IPS DF 6.9 (cell line): ENCODE results near the gene MEGF11.
"Not testable (repeated sequence)": the region's sequence is repeated elsewhere in the genome, so short reads cannot be mapped to it uniquely, and the experiment has no call there.

Experiments
- DNase-seq: peaks from one replicate; pipeline ENCODE4 v3.0.0-alpha.2; 2013; ENCODE audit warnings: low read depth, low spot score
- H3K27ac ChIP-seq: one replicate; pipeline ENCODE4 v1.5.1; 2013; ENCODE audit warnings: low read length, control low read depth
- H3K27me3 ChIP-seq: 2 replicates; pipeline ENCODE4 v1.6.1; 2013; ENCODE audit warnings: mild to moderate bottlenecking, low read length; ENCODE audit not compliant: control insufficient read depth, insufficient read depth
- H3K36me3 ChIP-seq: 2 replicates; pipeline ENCODE4 v1.6.1; 2013; ENCODE audit warnings: low read length; ENCODE audit not compliant: control insufficient read depth, insufficient read depth
- H3K4me1 ChIP-seq: 2 replicates; pipeline ENCODE4 v1.6.1; 2013; ENCODE audit warnings: low read length; ENCODE audit not compliant: control insufficient read depth, insufficient read depth
- H3K4me3 ChIP-seq: 2 replicates; pipeline ENCODE4 v1.5.1; 2013; ENCODE audit warnings: mild to moderate bottlenecking, low read length
- H3K9me3 ChIP-seq: 2 replicates; pipeline ENCODE4 v1.6.1; 2013; ENCODE audit warnings: low read length, inconsistent platforms; ENCODE audit not compliant: control insufficient read depth, insufficient read depth
- WGBS: extraction: QIAGEN DNeasy Blood & Tissue Kit; methylation state at CpG from one replicate; pipeline ENCODE4 v1.1.7; 2013; ENCODE audit warnings: mixed read lengths, missing lambda C conversion rate; ENCODE audit not compliant: insufficient read length, insufficient coverage; 5-methylcytosine and 5-hydroxymethylcytosine counted together

The MEGF11 gene

GRCh38 chr15:66006986-66007385 is 246.6 kb downstream of the MEGF11 start:
- Histone ChIP-seq H3K36me3 (no peaks in the 10 kb centered on the region), H3K4me1 (no peaks in the 10 kb centered on the region; the same call in 1 of the 2 replicates), H3K9me3 (no peaks in the 10 kb centered on the region), H3K4me3 (no peak overlapping the region), H3K27ac (no peak overlapping the region), H3K27me3 (no peaks in the 10 kb centered on the region)
- DNase-seq, result no peak
- WGBS, result no CpG with 5 or more reads among the region's 7 CpGs

DNA sequence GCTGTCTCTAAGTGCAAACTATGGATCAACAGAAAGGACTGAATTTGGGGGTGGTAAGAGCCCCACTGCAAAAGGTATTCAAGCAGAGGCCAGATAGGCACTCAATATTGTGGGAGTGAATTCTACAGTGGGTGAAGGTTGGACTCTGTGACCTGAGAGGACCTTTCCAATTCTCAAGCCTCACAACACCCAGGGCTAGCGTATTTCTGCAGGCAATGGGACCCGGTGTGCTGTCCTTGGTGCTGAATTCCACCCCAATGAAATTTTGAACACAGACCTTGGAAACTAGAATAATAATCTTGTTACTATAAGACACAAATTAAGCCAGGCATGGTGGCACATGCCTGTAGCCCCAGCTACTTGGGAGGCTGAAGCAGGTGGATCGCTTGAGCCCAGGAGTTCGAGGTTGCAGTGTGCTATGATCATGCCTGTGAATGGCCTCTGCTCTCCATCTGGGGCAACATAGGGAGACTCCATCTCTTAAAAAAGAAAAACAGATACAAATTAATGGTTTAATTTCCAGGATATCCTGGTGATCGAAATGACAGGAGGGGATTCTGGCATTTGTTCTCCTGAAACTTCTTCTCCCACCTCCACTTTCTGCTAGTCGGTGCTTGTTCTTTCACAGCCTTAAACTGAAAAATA is 248.8 kb downstream of the MEGF11 start:
- H3K4me1 ChIP-seq, result peaks cover 1% of the 10 kb centered on the region
- no peak overlapping the region for H3K4me3 ChIP-seq
- H3K9me3 ChIP-seq, result no peaks in the 10 kb centered on the region
- no CpG with 5 or more reads among the region's 6 CpGs for WGBS
- DNase-seq, result no peak
- H3K27me3 ChIP-seq, result no peaks in the 10 kb centered on the region
- H3K36me3 ChIP-seq, result no peaks in the 10 kb centered on the region
- H3K27ac ChIP-seq, result no peak overlapping the region

GRCh38 chr15:66003129-66003528 is 250.4 kb downstream of the MEGF11 start:
- H3K4me3 ChIP-seq, H3K36me3 ChIP-seq, DNase-seq, H3K27me3 ChIP-seq, H3K27ac ChIP-seq, H3K9me3 ChIP-seq, H3K4me1 ChIP-seq: not testable (repeated sequence)
- no CpG with 5 or more reads among the region's 4 CpGs for WGBS

- no peak for DNase-seq
- Histone ChIP-seq H3K4me1 (peaks cover 1% of the 10 kb centered on the region), H3K9me3 (no peaks in the 10 kb centered on the region), H3K27ac (no peak overlapping the region), H3K27me3 (no peaks in the 10 kb centered on the region), H3K4me3 (no peak overlapping the region), H3K36me3 (no peaks in the 10 kb centered on the region)
- no CpG with 5 or more reads among the region's 8 CpGs for WGBS
Measured at GRCh38 chr15:66001717-66002426, 251.7 kb downstream of the MEGF11 start.

- WGBS, result no CpG with 5 or more reads among the region's 5 CpGs
Measured at GRCh38 chr15:66001042-66001441, 252.5 kb downstream of the MEGF11 start.

DNA sequence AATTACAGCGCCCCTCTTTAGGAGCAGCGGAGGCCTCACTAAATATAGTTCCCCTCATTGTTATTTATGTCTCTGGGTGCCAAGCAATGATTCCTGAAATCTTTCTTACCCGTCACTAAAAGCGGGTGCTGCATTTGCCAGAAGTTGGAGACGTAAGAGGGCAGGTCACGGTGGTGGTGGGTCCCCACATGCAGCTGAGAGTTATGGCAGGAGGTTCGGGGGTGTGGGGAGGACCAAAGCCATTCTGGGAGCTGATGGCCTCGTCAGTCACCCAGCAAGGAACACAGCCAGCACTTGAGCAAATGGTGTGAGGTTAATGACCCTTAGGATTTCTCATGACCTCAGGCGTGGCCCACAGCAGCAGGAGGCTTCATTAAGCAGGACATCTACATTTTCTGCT is 255.1 kb downstream of the MEGF11 start:
- Histone ChIP-seq H3K4me3 (no peak overlapping the region), H3K27me3 (no peaks in the 10 kb centered on the region), H3K27ac (no peak overlapping the region), H3K4me1 (peaks cover 1% of the 10 kb centered on the region), H3K36me3 (no peaks in the 10 kb centered on the region), H3K9me3 (no peaks in the 10 kb centered on the region)
- WGBS, result no CpG with 5 or more reads among the region's 9 CpGs
- no peak for DNase-seq

More at GRCh38 chr15:66001042-66001441, 252.5 kb downstream of the MEGF11 start:
- no peaks in the 10 kb centered on the region for H3K27me3 ChIP-seq
- peaks cover 1% of the 10 kb centered on the region for H3K4me1 ChIP-seq
- no peaks in the 10 kb centered on the region for H3K36me3 ChIP-seq
- no peak for DNase-seq
- H3K4me3 ChIP-seq, result no peak overlapping the region
- no peaks in the 10 kb centered on the region for H3K9me3 ChIP-seq
- no peak overlapping the region for H3K27ac ChIP-seq

DNA sequence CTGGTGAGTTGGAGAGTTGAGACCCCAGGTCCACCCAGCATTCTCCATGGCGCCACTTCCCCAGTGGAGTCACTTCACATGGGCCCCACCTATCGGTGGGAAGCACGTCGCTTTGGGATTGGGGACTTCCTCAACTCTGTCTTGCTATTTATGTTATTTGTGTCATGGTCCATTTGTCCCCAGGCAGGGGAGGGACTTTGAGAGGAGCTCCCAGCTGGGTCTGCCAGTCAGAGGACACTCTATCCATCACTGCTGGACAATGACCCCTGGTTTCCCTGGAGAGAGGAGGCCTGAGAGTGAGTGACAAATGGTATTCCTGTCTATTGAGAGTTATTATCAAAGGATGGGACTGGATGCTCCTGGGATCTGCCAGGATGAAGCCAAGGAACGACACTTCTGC is 256.6 kb downstream of the MEGF11 start:
- Histone ChIP-seq H3K36me3 (no peaks in the 10 kb centered on the region), H3K9me3 (no peaks in the 10 kb centered on the region), H3K4me3 (no peak overlapping the region), H3K27me3 (no peaks in the 10 kb centered on the region), H3K4me1 (peaks cover 4% of the 10 kb centered on the region; the same call in 1 of the 2 replicates), H3K27ac (no peak overlapping the region)
- no CpG with 5 or more reads among the region's 5 CpGs for WGBS
- no peak for DNase-seq

DNA sequence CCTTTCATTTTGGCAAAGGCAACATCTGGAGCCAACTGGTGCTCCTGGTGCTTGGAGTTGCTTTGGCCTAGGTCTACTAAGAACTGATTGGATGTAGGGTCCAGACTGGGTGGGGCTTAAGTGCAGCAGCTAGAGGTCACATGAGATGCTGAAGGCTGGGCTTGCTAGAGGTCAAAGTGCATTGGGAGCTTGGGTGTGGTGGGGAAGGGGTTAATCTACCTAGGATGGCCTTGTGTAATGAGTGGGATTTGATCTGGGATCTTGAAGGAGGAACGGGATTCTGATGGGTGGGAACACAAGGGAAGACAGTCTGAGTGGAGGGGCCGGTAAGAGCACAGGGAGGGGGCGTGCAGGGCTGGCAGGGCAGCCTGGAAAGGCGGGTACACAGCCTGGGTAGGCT is 258.7 kb downstream of the MEGF11 start:
- Histone ChIP-seq H3K27me3 (no peaks in the 10 kb centered on the region), H3K9me3 (no peaks in the 10 kb centered on the region), H3K27ac (no peak overlapping the region), H3K4me1 (peaks cover 3% of the 10 kb centered on the region; the same call in 1 of the 2 replicates), H3K4me3 (no peak overlapping the region), H3K36me3 (no peaks in the 10 kb centered on the region)
- DNase-seq, result no peak
- no CpG with 5 or more reads among the region's 4 CpGs for WGBS

DNA sequence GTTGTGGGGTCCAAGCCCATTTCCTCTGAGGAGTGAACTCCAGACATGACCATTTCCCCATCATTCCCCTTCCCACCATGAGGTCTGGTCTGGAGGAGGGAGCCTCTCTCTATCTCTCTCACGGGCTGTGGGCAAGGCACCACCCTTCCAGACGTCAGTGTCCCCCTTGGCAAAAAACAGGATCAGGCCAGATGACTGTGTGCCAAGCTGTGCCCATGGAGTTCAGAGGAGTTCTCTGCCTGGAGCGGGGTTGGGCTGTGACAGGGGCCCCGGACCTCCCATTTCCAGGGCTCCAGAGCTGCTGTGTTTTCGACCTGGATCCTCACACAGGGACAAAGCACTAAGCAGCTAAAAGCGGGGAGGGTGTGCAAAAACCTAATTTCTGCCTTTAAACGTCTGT is 259.8 kb downstream of the MEGF11 start:
- no peak for DNase-seq
- no peaks in the 10 kb centered on the region for H3K36me3 ChIP-seq
- H3K27ac ChIP-seq, result no peak overlapping the region
- H3K4me1 ChIP-seq, result peaks cover 3% of the 10 kb centered on the region; the same call in 1 of the 2 replicates
- WGBS, result no CpG with 5 or more reads among the region's 7 CpGs
- no peak overlapping the region for H3K4me3 ChIP-seq
- H3K9me3 ChIP-seq, result no peaks in the 10 kb centered on the region
- no peaks in the 10 kb centered on the region for H3K27me3 ChIP-seq

DNA sequence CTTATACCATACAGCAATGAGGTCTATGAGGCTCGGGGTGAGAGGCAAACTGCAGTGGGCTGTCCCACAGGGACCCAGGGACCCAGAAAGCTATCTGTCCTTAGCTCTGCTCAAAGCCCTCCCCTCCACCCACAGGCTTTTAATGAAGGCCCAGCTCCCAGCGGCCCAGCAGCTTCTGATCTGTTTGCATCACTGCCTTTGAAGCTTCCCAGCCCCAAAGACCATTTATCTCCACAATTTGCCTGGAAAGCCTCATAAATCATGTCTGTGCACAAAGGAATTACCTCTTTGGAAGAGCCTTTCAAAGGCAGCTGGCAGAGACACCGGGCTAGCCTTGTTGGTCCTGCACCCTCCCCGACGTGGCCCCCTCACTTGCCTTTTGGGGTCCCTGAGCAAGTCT is 260.3 kb downstream of the MEGF11 start:
- Histone ChIP-seq H3K27ac (no peak overlapping the region), H3K4me3 (no peak overlapping the region), H3K4me1 (peaks cover 3% of the 10 kb centered on the region; the same call in 1 of the 2 replicates), H3K9me3 (no peaks in the 10 kb centered on the region), H3K27me3 (no peaks in the 10 kb centered on the region), H3K36me3 (no peaks in the 10 kb centered on the region)
- no peak for DNase-seq
- WGBS, result no CpG with 5 or more reads among the region's 5 CpGs
